D341Med (cell line): ENCODE measurements around the gene RAD52.

Experiments used
- DNase-seq: peaks from one replicate; pipeline ENCODE4 v3.0.0; 2012; ENCODE audit warnings: low spot score

RAD52 gene

DNA sequence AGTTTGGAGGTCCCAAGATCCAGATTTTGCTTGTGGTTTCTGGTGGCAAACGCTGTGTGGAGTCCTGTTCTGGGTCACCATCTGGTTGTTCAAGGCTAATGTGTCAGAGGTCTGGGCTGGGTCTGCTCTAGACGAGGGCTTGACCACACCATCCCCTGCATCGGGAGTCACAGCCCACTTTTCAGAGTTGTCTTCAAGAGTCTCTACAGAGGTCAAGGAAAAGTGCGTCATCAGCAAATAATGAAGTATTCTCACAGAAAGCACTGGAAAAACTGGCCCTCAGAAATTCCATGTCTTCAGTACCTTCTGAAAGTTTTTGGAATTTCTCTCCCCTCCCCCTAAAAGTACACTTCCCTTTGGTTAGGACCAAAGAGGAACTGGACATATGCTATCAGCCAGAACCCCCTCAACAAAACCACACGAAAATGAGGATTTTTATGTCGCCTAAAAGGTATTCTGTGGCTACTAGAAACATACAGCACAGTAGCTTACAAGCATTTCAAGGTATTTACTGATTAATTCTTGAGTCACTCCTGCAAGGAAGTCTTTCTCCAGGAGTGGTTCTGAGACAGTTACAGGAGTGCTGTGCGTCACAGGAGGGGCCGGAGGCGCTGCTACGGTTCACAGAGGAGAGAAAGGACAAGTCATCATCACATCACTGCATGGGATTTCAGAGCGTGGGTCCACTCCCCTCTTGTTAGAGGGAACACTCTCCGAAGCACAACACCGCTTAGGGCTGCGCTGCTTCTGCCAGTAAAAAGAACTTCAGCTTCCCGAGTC, 35.4 kb downstream of the RAD52 start:
- DNase-seq: no peak

- DNase-seq: no peak
Observed at GRCh38 chr12:912466-913235, 36.8 kb downstream of the RAD52 start.

DNA sequence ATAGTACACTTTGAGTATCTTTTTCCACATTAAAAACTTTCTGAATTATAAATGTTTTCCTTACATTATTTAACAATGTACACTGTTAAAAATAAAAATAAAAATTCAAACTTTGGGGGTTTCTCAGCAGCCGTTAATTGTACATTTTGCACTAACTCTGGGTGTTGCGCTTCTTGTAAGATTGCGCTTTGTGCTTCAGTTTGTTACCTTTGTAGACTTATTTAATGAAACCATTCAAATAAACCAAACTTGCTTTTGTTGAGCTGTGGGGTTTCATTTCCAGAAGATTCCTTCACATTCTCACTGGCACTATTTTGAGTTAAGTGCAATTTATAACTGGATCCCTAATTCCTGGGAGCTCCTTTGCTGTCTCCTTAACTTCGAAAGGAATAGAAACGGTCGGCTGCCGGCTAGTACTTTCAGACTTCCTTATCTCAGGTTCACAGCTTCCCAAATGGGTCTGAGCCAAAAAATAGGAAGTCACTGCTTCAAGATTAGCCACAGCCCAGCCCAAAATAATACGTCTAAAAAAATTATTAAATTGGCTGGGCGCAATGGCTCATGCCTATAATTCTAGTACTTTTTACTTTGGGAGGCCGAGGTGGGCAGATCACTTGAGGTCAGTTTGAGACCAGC, 38.2 kb downstream of the RAD52 start:
- DNase-seq: no peak

- no peak for DNase-seq
Observed at GRCh38 chr12:910416-910815, 39.1 kb downstream of the RAD52 start.

DNA sequence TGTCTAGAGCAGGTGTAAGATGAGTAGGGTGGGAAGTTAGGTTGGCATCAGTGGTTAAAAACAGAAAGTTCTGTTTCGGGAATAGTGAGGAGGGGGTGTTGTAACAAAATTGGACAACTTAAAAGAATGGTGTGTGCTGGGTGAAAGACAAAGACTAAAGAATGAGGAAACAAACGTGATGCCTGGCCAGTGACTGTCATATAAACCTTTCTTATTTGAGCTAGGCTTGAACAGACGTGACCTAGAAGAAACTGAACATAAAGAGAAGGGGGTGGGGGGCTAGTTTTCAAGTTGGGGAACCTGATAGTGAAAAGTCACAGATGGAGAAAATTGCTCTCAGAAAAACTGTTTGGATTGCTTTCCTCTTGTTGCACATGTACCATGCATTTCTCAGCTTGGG, 39.6 kb downstream of the RAD52 start:
- no peak for DNase-seq

DNA sequence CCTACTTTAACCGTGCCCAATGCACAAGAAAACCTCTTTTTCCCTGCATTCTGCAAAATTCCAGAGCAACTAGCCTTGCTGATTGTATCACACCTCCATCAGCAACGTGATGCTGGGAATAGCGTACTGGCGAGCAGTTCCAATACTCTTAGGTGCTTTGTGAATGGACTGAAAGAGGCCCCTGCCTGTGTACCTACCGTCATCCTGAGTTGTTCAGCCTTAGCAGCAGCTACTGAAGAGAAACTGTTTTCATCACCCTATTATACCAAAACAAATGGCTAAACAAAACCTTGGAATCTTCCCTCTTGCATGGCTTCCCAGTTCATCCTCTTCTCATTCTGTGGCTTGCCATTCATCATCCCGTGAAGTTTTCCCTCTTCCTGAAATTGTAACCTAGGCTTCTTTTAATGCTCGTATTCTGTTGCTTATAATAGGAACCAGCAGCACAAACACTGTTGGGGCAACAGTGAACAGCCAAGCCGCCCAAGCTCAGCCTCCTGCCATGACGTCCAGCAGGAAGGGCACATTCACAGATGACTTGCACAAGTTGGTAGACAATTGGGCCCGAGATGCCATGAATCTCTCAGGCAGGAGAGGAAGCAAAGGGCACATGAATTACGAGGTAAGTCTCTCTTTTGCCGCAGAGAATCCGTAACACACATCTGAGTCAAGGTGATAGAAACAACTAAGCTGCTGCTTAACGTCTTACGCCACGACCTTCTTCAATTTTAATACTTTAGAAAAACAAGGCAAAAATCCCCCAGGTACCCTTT, 41.9 kb downstream of the RAD52 start:
- DNase-seq: no peak

DNA sequence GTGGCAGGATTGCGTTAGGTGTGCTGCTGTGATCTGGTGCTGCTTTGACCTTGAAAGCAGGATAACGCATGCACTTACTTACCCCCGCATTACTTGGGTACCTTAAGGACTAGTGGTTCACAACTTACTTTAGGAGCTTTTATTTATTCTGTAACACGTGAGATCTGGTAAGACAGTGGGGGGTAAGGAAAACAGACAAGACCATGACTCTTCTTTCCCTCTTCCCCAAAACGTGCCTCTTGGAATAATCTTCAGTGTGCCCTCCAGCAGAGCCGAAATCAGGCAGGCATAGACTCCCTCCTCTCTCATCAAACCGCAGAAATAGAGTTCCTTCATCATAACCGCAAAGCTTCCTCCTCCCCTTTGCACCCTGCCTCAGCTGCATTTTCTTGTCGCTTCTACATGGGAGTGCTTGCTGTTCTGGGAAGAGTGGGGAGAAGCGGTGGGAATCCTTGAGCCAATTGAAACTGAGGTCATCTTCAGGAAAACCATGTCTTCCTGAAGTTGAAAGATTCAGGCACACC, 43.4 kb downstream of the RAD52 start:
- no peak for DNase-seq

DNA sequence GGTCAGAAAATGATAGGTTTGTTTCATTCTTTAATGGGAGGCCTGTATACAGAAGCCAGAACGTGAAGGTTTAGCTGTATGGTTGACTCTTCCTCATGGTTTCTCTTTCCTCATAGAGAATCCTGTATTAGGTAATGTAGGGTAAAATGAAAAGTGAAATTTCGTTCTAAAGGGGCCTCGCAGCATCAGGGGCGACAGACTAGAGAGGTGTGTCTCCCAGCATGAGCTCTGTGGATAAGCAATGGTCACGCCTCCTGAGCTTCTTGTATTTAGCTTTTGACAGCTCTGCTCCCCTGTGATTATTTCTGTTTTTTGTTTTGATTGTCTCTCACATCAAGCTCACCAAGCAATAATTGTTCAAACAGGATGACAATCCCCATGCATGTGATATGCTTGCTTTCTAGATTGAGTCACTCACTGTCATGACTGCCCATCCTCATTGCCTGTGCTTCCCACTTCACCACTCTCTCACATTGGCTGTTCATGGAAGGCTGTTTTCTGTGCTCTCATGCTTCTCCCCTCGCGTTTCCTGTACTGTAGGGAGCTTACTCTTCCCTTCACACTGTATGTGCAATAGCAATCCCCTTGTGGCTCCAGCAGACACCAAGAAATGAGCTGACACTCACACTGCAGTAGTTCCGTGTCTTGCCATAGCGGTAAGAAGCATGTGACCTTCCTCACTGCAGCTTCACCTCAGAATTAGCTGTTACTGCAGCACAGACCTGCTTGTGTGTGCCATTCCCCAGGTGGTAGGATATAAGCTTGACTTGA, 44.0 kb downstream of the RAD52 start:
- DNase-seq: no peak

- no peak for DNase-seq
Observed at GRCh38 chr12:904010-904414, 45.5 kb downstream of the RAD52 start.

DNA sequence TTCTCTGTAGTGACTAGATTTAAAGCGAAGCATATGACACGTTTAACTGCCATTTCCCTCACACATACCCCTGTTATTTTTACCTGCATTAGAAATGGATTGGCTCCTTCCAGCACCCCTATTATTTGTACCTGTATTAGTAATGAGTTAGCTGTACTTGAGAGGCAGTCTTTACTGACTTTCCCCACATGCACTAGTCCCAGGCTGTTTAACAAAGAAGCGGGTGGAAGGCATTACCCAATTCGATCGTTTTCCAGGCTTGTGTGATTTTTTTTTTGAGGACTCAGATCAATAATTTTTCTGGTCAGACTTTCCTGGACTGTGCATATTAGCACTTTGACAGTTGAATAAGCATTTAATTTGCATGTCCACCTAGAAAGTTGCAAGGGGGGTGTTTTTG, 46.4 kb downstream of the RAD52 start:
- DNase-seq: no peak

DNA sequence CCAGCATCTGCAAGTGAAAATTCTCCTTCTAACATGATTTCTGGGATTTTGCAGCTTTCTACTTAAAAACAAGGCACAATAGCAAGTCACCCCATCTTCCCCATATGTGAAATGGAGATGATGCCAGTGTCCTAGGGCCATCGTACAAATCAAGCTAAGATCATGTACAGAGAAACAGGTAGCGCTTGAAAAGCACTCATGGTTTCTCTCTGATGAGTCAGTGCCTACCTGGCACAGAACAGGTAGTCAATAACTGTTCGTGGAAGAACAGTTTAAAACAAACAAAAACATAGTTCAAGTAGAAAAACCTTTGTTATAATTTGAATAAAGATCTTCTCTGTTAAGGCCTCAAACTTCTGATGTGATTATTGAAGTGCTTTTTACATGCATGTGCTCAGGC, 46.9 kb downstream of the RAD52 start:
- DNase-seq: no peak

DNA sequence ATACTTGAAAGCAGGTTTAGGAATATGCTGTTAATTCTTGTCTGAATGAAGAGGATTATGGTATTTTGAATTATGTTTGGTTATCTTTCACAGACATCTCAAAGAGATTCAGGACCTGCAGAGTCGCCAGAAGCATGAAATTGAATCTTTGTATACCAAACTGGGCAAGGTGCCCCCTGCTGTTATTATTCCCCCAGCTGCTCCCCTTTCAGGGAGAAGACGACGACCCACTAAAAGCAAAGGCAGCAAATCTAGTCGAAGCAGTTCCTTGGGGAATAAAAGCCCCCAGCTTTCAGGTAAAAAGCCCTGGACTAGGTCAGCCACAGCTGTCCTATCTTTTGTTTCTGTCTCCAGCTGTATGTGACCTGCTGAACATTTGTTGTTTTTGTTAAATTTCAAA, 52.1 kb downstream of the RAD52 start:
- no peak for DNase-seq

DNA sequence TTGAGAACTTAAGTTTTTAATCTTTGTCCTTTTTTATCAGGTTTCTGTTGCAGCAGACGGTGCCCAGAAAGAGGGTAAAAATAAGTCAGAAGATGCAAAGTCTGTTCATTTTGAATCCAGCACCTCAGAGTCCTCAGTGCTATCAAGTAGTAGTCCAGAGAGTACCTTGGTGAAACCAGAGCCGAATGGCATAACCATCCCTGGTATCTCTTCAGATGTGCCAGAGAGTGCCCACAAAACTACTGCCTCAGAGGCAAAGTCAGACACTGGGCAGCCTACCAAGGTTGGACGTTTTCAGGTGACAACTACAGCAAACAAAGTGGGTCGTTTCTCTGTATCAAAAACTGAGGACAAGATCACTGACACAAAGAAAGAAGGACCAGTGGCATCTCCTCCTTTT, 53.5 kb downstream of the RAD52 start:
- DNase-seq: no peak

- DNase-seq: no peak
Observed at GRCh38 chr12:894226-894625, 55.3 kb downstream of the RAD52 start.

- no peak for DNase-seq
Observed at GRCh38 chr12:886206-886605, 63.3 kb downstream of the RAD52 start.

- no peak for DNase-seq
Observed at GRCh38 chr12:885701-886100, 63.8 kb downstream of the RAD52 start.

GRCh38 chr12:884746-885414, 64.6 kb downstream of the RAD52 start:
- no peak for DNase-seq

GRCh38 chr12:880656-881055, 68.8 kb downstream of the RAD52 start:
- no peak for DNase-seq

DNA sequence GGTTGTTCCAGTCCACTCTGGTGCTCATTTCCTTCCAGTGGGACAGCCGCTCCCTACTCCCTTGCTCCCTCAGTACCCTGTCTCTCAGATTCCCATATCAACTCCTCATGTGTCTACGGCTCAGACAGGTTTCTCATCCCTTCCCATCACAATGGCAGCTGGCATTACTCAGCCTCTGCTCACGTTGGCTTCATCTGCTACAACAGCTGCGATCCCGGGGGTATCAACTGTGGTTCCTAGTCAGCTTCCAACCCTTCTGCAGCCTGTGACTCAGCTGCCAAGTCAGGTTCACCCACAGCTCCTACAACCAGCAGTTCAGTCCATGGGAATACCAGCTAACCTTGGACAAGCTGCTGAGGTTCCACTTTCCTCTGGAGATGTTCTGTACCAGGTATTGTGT, 69.9 kb downstream of the RAD52 start:
- DNase-seq: peak; percentile 51

- DNase-seq: no peak
Observed at GRCh38 chr12:873954-874353, 75.5 kb downstream of the RAD52 start.

DNA sequence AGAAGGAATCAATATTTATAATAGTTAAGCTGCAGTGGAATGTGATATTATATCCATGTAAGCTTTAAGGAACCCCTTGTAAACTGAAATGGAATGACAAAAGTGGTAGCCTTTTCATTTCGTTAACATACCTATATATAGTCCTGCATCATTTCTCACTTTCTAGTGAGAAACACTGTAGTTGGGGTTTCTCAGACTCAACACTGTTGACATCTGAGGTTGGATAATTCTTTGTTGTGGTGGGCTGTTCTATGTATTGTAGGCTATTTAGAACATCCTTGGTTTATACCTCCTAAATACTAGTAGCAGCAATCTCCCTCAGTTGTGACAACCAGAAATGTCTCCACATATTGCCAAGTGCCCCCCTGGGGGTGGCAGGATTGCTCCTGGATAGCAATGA, 79.1 kb downstream of the RAD52 start:
- DNase-seq: no peak
